ENCODE measurements around the gene GNAO1.

DNA sequence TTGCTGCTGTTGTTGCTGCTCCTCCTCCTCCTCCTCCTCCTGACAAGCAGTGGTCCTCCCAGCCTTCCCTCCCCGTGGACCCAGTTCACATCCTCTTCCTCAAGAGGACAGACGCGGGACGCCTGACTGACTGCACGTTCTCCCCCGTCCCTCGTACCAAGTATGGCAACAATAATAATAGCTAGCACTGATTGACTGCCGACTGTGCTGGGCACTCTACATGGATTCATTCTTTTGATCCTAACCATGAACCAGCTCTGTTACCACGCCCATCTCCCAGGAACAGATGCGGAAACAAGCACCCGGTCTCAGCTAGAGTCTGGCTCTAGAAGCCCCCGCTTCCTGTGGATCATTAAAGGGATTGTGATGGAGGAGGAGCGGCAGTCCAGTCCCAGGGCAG, 78.0 kb downstream of the GNAO1 start:
- TF ChIP-seq, protein P1, sequence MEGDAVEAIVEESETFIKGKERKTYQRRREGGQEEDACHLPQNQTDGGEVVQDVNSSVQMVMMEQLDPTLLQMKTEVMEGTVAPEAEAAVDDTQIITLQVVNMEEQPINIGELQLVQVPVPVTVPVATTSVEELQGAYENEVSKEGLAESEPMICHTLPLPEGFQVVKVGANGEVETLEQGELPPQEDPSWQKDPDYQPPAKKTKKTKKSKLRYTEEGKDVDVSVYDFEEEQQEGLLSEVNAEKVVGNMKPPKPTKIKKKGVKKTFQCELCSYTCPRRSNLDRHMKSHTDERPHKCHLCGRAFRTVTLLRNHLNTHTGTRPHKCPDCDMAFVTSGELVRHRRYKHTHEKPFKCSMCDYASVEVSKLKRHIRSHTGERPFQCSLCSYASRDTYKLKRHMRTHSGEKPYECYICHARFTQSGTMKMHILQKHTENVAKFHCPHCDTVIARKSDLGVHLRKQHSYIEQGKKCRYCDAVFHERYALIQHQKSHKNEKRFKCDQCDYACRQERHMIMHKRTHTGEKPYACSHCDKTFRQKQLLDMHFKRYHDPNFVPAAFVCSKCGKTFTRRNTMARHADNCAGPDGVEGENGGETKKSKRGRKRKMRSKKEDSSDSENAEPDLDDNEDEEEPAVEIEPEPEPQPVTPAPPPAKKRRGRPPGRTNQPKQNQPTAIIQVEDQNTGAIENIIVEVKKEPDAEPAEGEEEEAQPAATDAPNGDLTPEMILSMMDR (IDR thresholded peaks at IDR 0.05): no peak
- TF ChIP-seq POLR2A (IDR thresholded peaks at IDR 0.05): no peak
